AG09309 (cell line): ENCODE data around the gene AP5Z1.
A peak's percentile ranks its signal among the peaks of the same experiment; 100 is the strongest.

Experiments used
- DNase-seq: peaks from one replicate; pipeline ENCODE4 v3.0.0-alpha.2; 2010; ENCODE audit warnings: low read depth
- H3K4me3 ChIP-seq: 2 replicates; pipeline ENCODE4 v1.5.1; 2011; ENCODE audit warnings: mild to moderate bottlenecking, low read depth, low read length, moderate library complexity; ENCODE audit not compliant: control insufficient read depth
- CTCF ChIP-seq: IDR thresholded peaks from 2 replicates; pipeline ENCODE4 v1.5.1; 2011; ENCODE audit warnings: mild to moderate bottlenecking, low read depth, low read length, inconsistent platforms; ENCODE audit not compliant: insufficient read depth, control insufficient read depth; ENCODE audit errors: missing control alignments

The AP5Z1 gene

DNA sequence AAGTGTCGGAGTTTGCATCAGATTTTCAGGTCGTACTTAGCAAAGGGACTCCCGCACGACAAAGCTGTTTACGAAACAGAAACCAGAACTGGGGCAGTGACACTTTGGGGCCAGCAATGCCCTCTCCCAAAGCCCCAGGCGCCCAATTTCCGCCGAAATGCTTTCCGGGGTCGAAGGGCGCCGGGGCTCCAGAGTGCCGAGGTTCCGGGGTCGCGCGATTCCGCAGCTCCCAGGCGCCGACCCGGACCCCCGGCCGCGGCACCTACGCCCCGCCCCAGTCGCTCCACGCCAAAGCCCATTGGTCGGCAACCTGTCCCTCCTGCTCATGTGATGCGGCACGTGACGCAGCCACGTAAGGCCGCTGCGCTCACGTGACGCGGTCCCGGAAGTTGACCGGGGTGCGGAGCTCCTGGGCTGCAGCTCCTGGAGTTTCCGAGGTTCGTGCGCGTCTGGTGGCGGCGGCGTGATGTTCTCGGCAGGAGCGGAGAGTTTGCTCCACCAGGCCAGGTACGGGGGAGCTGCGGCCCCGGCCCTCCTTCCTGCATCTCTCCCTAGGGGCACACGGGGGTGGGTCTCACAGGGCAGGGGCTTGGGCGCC lies at the start of gene AP5Z1:
Gene AP5Z1 (plus strand): TSS at position 374 of the 598 bp plus-strand sequence. CDS start 93 bp downstream, at position 467.
- peak; percentile 86 for DNase-seq
- no peak for TF ChIP-seq CTCF
- H3K4me3 ChIP-seq = peak within 1 kb of the TSS; percentile 100

DNA sequence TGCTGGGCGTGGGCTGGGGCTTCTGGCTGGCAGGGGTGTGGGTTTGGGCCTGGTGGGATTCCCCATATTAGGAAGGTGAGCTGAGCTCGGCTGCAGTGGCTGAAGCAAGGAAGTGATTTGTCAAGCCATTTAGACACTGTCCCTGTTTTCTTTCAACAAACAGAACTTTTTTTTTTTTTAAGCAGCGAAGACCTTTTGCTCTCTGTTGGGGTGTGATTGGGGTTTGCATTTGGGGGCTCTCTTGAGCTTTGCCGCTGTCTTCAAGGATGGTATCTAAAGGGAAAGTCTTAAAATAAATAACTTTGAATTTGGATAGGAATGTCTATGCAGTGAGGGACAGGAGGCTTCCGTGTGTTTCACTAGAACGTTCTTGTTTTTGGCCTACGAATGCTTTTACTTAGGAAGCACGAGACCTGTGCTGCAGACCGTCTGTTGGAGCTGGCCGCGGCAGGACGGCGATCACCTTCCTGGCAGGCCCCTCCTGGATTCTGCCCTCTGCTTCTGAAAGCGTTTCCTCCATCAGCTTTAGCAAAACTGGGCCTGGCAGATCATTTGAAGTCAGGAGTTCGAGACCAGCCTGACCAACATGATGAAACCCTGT lies 49.5 kb upstream of the AP5Z1 start:
- no peak for DNase-seq
- H3K4me3 ChIP-seq = peak overlapping the region; percentile 57
- no peak for TF ChIP-seq CTCF

GRCh38 chr7:4726566-4726965 lies 48.9 kb upstream of the AP5Z1 start:
- DNase-seq = no peak
- no peak overlapping the region for H3K4me3 ChIP-seq
- TF ChIP-seq CTCF = no peak

GRCh38 chr7:4727914-4728705 lies 47.3 kb upstream of the AP5Z1 start:
- no peak for DNase-seq
- TF ChIP-seq CTCF = no peak
- no peak overlapping the region for H3K4me3 ChIP-seq

DNA sequence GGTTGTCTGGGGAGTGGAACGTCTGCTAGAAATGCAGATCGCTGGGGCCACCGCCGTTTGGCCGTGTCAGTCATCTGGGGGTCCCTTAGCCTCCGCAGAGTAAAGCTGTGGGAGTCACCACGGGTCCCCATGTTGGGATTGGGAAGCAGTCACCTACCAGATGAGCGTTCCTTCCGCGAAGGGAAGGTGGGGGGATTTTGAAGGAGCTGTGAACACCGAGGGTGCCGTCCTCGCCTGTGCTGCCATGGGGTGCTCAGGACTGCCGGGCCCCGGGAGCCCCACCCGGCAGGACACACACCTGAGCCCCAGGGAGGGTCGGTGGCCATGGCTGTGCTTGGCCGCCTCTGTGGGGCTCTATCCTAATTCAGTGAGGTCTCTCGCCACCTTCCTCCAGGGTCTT lies 46.2 kb upstream of the AP5Z1 start:
- H3K4me3 ChIP-seq = no peak overlapping the region
- TF ChIP-seq CTCF = no peak
- no peak for DNase-seq

GRCh38 chr7:4730276-4730675 lies 45.1 kb upstream of the AP5Z1 start:
- no peak for TF ChIP-seq CTCF
- H3K4me3 ChIP-seq = no peak overlapping the region
- DNase-seq = no peak
